Measurements from ENCODE around the gene PDE11A.

DNA sequence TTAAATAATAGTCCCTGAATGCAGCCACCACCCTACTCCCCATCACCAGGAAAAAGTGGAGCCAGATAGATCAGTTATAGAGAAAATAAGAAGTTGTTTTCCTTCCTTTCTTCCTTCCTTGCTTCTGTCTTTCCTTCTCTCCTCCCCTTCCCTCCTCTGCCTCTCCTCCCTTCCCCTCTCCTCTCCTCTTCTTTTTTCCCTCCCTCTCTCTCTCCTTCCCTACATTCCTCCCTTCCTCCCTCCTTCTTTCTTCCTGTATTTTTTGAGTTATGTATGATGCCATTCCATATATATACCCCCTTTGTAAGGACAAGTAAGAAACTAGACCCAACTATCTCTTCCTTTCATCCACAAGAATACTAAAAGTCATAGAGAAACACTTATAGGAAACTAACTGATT lies 414.3 kb downstream of the PDE11A start:
- TF ChIP-seq, protein P1, sequence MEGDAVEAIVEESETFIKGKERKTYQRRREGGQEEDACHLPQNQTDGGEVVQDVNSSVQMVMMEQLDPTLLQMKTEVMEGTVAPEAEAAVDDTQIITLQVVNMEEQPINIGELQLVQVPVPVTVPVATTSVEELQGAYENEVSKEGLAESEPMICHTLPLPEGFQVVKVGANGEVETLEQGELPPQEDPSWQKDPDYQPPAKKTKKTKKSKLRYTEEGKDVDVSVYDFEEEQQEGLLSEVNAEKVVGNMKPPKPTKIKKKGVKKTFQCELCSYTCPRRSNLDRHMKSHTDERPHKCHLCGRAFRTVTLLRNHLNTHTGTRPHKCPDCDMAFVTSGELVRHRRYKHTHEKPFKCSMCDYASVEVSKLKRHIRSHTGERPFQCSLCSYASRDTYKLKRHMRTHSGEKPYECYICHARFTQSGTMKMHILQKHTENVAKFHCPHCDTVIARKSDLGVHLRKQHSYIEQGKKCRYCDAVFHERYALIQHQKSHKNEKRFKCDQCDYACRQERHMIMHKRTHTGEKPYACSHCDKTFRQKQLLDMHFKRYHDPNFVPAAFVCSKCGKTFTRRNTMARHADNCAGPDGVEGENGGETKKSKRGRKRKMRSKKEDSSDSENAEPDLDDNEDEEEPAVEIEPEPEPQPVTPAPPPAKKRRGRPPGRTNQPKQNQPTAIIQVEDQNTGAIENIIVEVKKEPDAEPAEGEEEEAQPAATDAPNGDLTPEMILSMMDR (IDR thresholded peaks at IDR 0.05 in 8 of 11, conservative IDR thresholded peaks at IDR 0.05 in 3 of 11): no peak
- TF ChIP-seq POLR2A (IDR thresholded peaks at IDR 0.05): no peak
- no peak for TF ChIP-seq POLR2AphosphoS5 (IDR thresholded peaks at IDR 0.05)
